Effector memory CD8-positive, alpha-beta T cell (primary cell): ENCODE data around the gene GUCY2C.
A peak's percentile ranks its signal among the peaks of the same experiment; 100 is the strongest.

Source experiments
- ATAC-seq: fragments of 150-1000 bp; cut with Tn5 transposase; replicated peaks from 2 replicates; pipeline ENCODE4 v1.10.0; 2021; ENCODE audit warnings: mild to moderate bottlenecking, moderate library complexity
- DNase-seq, 3 experiments: peaks; one replicate each; pipeline ENCODE4 v3.0.0; 2021
- H3K27ac Mint-ChIP-seq, 2 donors: one replicate each; pipeline ENCODE4 v1.8.0; 2022; ENCODE audit warnings: mild to moderate bottlenecking in 2 of 2, mixed read lengths in 2 of 2, moderate library complexity in 2 of 2
- H3K27me3 Mint-ChIP-seq, 2 donors: one replicate each; pipeline ENCODE4 v1.8.0; 2022; ENCODE audit warnings: mixed read lengths in 2 of 2
- H3K36me3 Mint-ChIP-seq: one replicate; pipeline ENCODE4 v1.8.0; 2022; ENCODE audit warnings: mild to moderate bottlenecking, moderate library complexity, mixed read lengths; ENCODE audit not compliant: insufficient read depth
- H3K4me1 Mint-ChIP-seq, 2 donors: one replicate each; pipeline ENCODE4 v1.8.0; 2022; ENCODE audit warnings: low read depth in 2 of 2, mixed read lengths in 2 of 2
- H3K4me3 Mint-ChIP-seq, 2 donors: one replicate each; pipeline ENCODE4 v1.8.0; 2022; ENCODE audit warnings: mild to moderate bottlenecking in 2 of 2, mixed read lengths in 2 of 2, moderate library complexity in 2 of 2
- H3K9me3 Mint-ChIP-seq, 2 donors: one replicate each; pipeline ENCODE4 v1.8.0; 2022; ENCODE audit warnings: mixed read lengths in 2 of 2

The GUCY2C gene

GRCh38 chr12:14570231-14570630, 126.2 kb downstream of the GUCY2C start:
- DNase-seq (no peak), ATAC-seq (no peak)
- Mint-ChIP-seq H3K4me3 (no peak overlapping the region), H3K27ac (no peak overlapping the region), H3K36me3 (no peaks in the 10 kb centered on the region), H3K27me3 (peaks cover 47 to 62% of the 10 kb centered on the region in 2 donors), H3K4me1 (peaks cover 0 to 1% of the 10 kb centered on the region in 2 donors), H3K9me3 (no peaks in the 10 kb centered on the region)

DNA sequence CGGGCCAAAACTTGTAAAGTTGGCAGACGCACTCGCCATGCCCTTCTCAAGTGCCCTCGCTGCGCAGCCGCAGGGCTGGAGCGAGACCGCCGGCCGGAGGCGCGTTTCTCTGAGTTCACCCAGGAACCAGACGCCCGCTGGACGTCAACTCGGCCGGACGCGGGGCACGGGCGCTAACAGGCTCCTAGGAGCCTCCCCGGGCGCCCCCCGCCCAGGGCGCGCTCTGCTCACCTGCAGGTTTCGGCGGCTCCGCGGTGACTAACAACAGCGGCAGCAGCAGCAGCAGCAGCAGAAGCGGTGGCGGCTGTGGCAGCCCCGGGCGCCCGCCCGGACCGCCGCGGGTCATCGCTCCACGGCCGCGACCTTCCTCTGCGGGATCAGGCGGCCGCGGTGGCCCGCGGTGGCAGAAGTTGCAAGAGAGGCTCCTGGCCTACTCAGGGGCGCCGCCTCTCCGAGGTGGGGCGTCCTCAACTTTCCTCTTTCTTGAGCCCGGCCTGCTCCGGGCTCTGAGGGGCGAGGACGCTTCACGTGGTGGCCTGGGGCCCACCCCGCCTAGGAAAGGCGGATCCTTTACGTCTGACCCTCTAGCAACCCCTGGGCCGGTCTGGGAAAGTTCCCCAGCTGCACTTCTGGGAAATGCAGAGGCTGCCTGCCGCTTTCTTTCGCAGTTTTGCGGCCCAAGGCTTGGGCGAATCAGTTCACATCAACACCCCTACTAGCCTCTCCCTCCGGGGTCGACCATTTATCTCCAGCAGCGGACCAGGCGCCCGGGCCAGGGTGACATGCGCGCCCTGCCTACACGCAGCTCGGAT, 128.8 kb downstream of the GUCY2C start, which contains the start of gene PLBD1:
Gene PLBD1, minus strand, starts transcription at position 533 of the 812 bp plus-strand sequence. Its CDS starts 187 bp downstream, at position 346.
- no peak within 1 kb of the TSS for H3K27ac Mint-ChIP-seq
- H3K4me1 Mint-ChIP-seq, result no peaks in the 10 kb centered on the region
- no peaks in the 10 kb centered on the region for H3K36me3 Mint-ChIP-seq
- DNase-seq (no peak), ATAC-seq (peak; percentile 37)
- peaks cover 46 to 55% of the 10 kb centered on the region in 2 donors for H3K27me3 Mint-ChIP-seq
- no peaks in the 10 kb centered on the region for H3K9me3 Mint-ChIP-seq
- peak within 1 kb of the TSS in 1 of 2 donors; percentile 21 for H3K4me3 Mint-ChIP-seq

DNA sequence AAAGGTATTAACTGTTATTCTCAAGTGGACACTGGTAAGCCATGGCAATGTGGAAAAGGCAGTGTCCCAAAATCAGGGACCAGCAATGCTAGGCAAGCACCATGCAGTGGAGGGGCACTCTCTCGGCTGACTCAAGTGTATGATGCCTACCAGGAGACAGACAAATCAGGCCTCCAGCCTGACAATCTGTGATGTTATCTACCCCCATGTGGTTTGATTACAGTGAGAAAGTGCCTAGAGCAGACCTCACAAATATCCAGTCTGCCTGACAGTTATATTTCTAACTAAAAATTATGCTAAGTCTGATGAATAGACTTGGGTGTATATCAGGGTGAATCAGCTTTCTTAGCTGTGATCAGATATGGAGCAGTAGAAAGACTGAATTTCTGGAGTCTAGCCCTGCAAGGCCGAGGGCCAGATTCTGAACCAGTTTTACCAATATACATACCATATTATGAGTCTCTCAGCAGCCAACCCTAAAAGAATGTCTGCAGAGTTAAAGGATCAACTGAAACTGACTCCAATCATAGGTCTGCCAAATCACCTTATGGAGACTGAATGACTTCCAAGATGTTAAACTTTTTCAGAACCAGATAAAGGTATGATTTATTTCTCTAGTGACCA, 132.0 kb downstream of the GUCY2C start:
- Mint-ChIP-seq H3K4me1 (peaks cover 0 to 2% of the 10 kb centered on the region in 2 donors), H3K36me3 (no peaks in the 10 kb centered on the region), H3K27ac (no peak overlapping the region), H3K9me3 (no peaks in the 10 kb centered on the region), H3K4me3 (no peak overlapping the region), H3K27me3 (peaks cover 27 to 35% of the 10 kb centered on the region in 2 donors)
- no peak for ATAC-seq
- no peak for DNase-seq

GRCh38 chr12:14563046-14563445, 133.4 kb downstream of the GUCY2C start:
- Mint-ChIP-seq H3K36me3 (no peaks in the 10 kb centered on the region), H3K4me1 (peaks cover 0 to 4% of the 10 kb centered on the region in 2 donors), H3K4me3 (no peak overlapping the region), H3K27ac (no peak overlapping the region), H3K9me3 (no peaks in the 10 kb centered on the region), H3K27me3 (peaks cover 17 to 23% of the 10 kb centered on the region in 2 donors)
- DNase-seq (no peak), ATAC-seq (no peak)
